HG03439 (cell line): Measurements from ENCODE around the gene RNF144A.
A peak's percentile ranks its signal among the peaks of the same experiment; 100 is the strongest.
"Not testable (repeated sequence)": the region's sequence is repeated elsewhere in the genome, so short reads cannot be mapped to it uniquely, and the experiment has no call there.

Experiments used
- ATAC-seq: cut with Tn5 transposase; IDR thresholded peaks from one replicate; pipeline ENCODE4 v1.9.1; 2021; ENCODE audit warnings: mild to moderate bottlenecking, moderate library complexity; ENCODE audit not compliant: unreplicated experiment

Gene RNF144A

GRCh38 chr2:6995391-6996097, 78.3 kb downstream of the RNF144A start:
- ATAC-seq: no peak

GRCh38 chr2:6999211-6999877, 82.1 kb downstream of the RNF144A start:
- peak; percentile 72 for ATAC-seq

GRCh38 chr2:7001395-7001794, 84.2 kb downstream of the RNF144A start:
- not testable (repeated sequence) for ATAC-seq

GRCh38 chr2:7003895-7004294, 86.7 kb downstream of the RNF144A start:
- ATAC-seq: no peak

- ATAC-seq: no peak
Observed at GRCh38 chr2:7004636-7005035, 87.4 kb downstream of the RNF144A start.

- no peak for ATAC-seq
Observed at GRCh38 chr2:7007488-7007845, 90.3 kb downstream of the RNF144A start.

GRCh38 chr2:7007846-7008741, 90.9 kb downstream of the RNF144A start:
- no peak for ATAC-seq

GRCh38 chr2:7009207-7009911, 92.1 kb downstream of the RNF144A start:
- ATAC-seq: no peak

- no peak for ATAC-seq
Observed at GRCh38 chr2:7010391-7011054, 93.3 kb downstream of the RNF144A start.

- ATAC-seq: no peak
Observed at GRCh38 chr2:7011356-7012083, 94.3 kb downstream of the RNF144A start.

- no peak for ATAC-seq
Observed at GRCh38 chr2:7012141-7012764, 95.0 kb downstream of the RNF144A start.

GRCh38 chr2:7013471-7014160, 96.4 kb downstream of the RNF144A start:
- no peak for ATAC-seq

- no peak for ATAC-seq
Observed at GRCh38 chr2:7014174-7014640, 97.0 kb downstream of the RNF144A start.

GRCh38 chr2:7015007-7015950, 98.1 kb downstream of the RNF144A start:
- ATAC-seq: no peak

GRCh38 chr2:7016148-7016547, 98.9 kb downstream of the RNF144A start:
- no peak for ATAC-seq

- ATAC-seq: no peak
Observed at GRCh38 chr2:7016601-7017211, 99.5 kb downstream of the RNF144A start.

GRCh38 chr2:7017671-7018281, 100.6 kb downstream of the RNF144A start:
- no peak for ATAC-seq
